ENCODE results near the gene RAB19. TPM values are rescaled to one million over a fixed set of nuclear protein-coding genes. Genes with fewer than 3 reads are reported as not detected.

The RAB19 gene
- total and polyA plus RNA-seq, 9 of the 15 experiments (the other 6 are each of a cell fraction or from before 2014, with no cell fraction given) = not detected

- TF ChIP-seq, protein P1, sequence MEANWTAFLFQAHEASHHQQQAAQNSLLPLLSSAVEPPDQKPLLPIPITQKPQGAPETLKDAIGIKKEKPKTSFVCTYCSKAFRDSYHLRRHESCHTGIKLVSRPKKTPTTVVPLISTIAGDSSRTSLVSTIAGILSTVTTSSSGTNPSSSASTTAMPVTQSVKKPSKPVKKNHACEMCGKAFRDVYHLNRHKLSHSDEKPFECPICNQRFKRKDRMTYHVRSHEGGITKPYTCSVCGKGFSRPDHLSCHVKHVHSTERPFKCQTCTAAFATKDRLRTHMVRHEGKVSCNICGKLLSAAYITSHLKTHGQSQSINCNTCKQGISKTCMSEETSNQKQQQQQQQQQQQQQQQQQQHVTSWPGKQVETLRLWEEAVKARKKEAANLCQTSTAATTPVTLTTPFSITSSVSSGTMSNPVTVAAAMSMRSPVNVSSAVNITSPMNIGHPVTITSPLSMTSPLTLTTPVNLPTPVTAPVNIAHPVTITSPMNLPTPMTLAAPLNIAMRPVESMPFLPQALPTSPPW (CRISPR knock-in tag; IDR thresholded peaks at IDR 0.05) = no peak
- TF ChIP-seq ZNF518B (CRISPR knock-in tag; IDR thresholded peaks at IDR 0.05) = no peak
- no peak for TF ChIP-seq BRD4 (IDR thresholded peaks at IDR 0.05)
- 0 out of 2 replicates have a peak, but pooled peaks have one; percentile 14 for TF ChIP-seq HDGF (IDR thresholded peaks at IDR 0.05)
- TF ChIP-seq HDAC3 (IDR thresholded peaks at IDR 0.05; ENCODE audit: borderline replicate concordance, partially characterized antibody) = peak; percentile 79
- TF ChIP-seq, protein P2, sequence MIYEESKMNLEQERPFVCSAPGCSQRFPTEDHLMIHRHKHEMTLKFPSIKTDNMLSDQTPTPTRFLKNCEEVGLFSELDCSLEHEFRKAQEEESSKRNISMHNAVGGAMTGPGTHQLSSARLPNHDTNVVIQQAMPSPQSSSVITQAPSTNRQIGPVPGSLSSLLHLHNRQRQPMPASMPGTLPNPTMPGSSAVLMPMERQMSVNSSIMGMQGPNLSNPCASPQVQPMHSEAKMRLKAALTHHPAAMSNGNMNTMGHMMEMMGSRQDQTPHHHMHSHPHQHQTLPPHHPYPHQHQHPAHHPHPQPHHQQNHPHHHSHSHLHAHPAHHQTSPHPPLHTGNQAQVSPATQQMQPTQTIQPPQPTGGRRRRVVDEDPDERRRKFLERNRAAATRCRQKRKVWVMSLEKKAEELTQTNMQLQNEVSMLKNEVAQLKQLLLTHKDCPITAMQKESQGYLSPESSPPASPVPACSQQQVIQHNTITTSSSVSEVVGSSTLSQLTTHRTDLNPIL (CRISPR knock-in tag; IDR thresholded peaks at IDR 0.05) = no peak
- no peak for TF ChIP-seq GABPA (tag; conservative IDR thresholded peaks at IDR 0.05; ENCODE audit: low read depth)
- TF ChIP-seq NRF1 (conservative IDR thresholded peaks at IDR 0.05 in 1 of 2, IDR thresholded peaks at IDR 0.05 in 1 of 2) = 0 out of 4 replicates have a peak, but pooled peaks of 1 of the 2 experiments have one; percentile 11
- TF ChIP-seq ZNF785 (CRISPR knock-in tag; IDR thresholded peaks at IDR 0.05) = no peak
- TF ChIP-seq PRMT5 (CRISPR knock-in tag; IDR thresholded peaks at IDR 0.05) = no peak
- TF ChIP-seq E2F3 (CRISPR knock-in tag; IDR thresholded peaks at IDR 0.05) = no peak
- no peak for TF ChIP-seq NFYB (IDR thresholded peaks at IDR 0.05; ENCODE audit: extremely low read depth, insufficient read length)
- peak; percentile 70 for TF ChIP-seq TAF9B (IDR thresholded peaks at IDR 0.05; ENCODE audit: partially characterized antibody)
- no peak for TF ChIP-seq NR2F6 (CRISPR knock-in tag; IDR thresholded peaks at IDR 0.05)
- no peak for TF ChIP-seq RBBP5 (IDR thresholded peaks at IDR 0.05; ENCODE audit: borderline replicate concordance, insufficient read depth, low read length, poor library complexity, severe bottlenecking)
- TF ChIP-seq NFIX (CRISPR knock-in tag; IDR thresholded peaks at IDR 0.05; ENCODE audit: low read depth) = no peak
- no peak for TF ChIP-seq GTF2A2 (tag; IDR thresholded peaks at IDR 0.05)
- peak; percentile 74 for TF ChIP-seq STAT5A (IDR thresholded peaks at IDR 0.05; ENCODE audit: borderline replicate concordance, low read length)
- TF ChIP-seq HNRNPK (IDR thresholded peaks at IDR 0.05; ENCODE audit: low read depth, low read length, poor library complexity, severe bottlenecking) = no peak
- TF ChIP-seq POLR2A (conservative IDR thresholded peaks at IDR 0.05) = no peak
- TF ChIP-seq RAD51 (IDR thresholded peaks at IDR 0.05; ENCODE audit: borderline replicate concordance, low read depth) = no peak; the same call in 1 of the 2 replicates
- peak; percentile 71 for TF ChIP-seq MTA3 (IDR thresholded peaks at IDR 0.05; ENCODE audit: borderline replicate concordance)
- TF ChIP-seq ADNP (tag; IDR thresholded peaks at IDR 0.05) = peak; percentile 61; the same call in 1 of the 2 replicates
- TF ChIP-seq TCFL5 (CRISPR knock-in tag; conservative IDR thresholded peaks at IDR 0.05) = no peak
- TF ChIP-seq MAZ (CRISPR knock-in tag; conservative IDR thresholded peaks at IDR 0.05 in 1 of 2, IDR thresholded peaks at IDR 0.05 in 1 of 2) = peak in 1 of 2 experiments; percentile 50; a peak in 1 of 4 replicates
Observed at GRCh38 chr7:140391634-140392033, 12.2 kb upstream of the RAB19 start (continued).
